GM18861 (cell line): ENCODE results near the gene CKAP5.
A peak's percentile ranks its signal among the peaks of the same experiment; 100 is the strongest.

Experiments
- ATAC-seq: cut with Tn5 transposase; IDR thresholded peaks from one replicate; pipeline ENCODE4 v1.9.1; 2021; ENCODE audit not compliant: unreplicated experiment

The CKAP5 gene

GRCh38 chr11:46845740-46846509 is at the start of gene CKAP5:
TSS of gene CKAP5 (minus strand) at chr11:46846280. CDS start at chr11:46821231, 25,049 bp downstream.
- peak; percentile 87 for ATAC-seq

GRCh38 chr11:46895821-46896220 is 49.7 kb upstream of the CKAP5 start:
- ATAC-seq, result no peak

- ATAC-seq, result no peak
These were observed 48.9 kb upstream of the CKAP5 start for GRCh38 chr11:46894961-46895360.

- no peak for ATAC-seq
These were observed 48.4 kb upstream of the CKAP5 start for GRCh38 chr11:46894506-46894905.

GRCh38 chr11:46892838-46893237 is 46.8 kb upstream of the CKAP5 start:
- ATAC-seq, result no peak

- ATAC-seq, result no peak
These were observed 46.0 kb upstream of the CKAP5 start for GRCh38 chr11:46892109-46892508.

- no peak for ATAC-seq
These were observed 44.6 kb upstream of the CKAP5 start for GRCh38 chr11:46890665-46891064.

GRCh38 chr11:46889689-46890475 is 43.8 kb upstream of the CKAP5 start:
- ATAC-seq, result no peak

GRCh38 chr11:46889251-46889650 is 43.2 kb upstream of the CKAP5 start:
- ATAC-seq, result no peak

- no peak for ATAC-seq
These were observed 42.6 kb upstream of the CKAP5 start for GRCh38 chr11:46888636-46889035.

- ATAC-seq, result no peak
These were observed 40.1 kb upstream of the CKAP5 start for GRCh38 chr11:46886211-46886610.

GRCh38 chr11:46879056-46879585 is 33.0 kb upstream of the CKAP5 start:
- ATAC-seq, result no peak

- ATAC-seq, result no peak
These were observed 31.5 kb upstream of the CKAP5 start for GRCh38 chr11:46877580-46877979.

GRCh38 chr11:46876471-46876870 is 30.4 kb upstream of the CKAP5 start:
- no peak for ATAC-seq

GRCh38 chr11:46874586-46874985 is 28.5 kb upstream of the CKAP5 start:
- no peak for ATAC-seq

GRCh38 chr11:46868912-46869311 is 22.8 kb upstream of the CKAP5 start:
- no peak for ATAC-seq

- no peak for ATAC-seq
These were observed 19.3 kb upstream of the CKAP5 start for GRCh38 chr11:46865340-46865739.

- ATAC-seq, result no peak
These were observed 14.1 kb upstream of the CKAP5 start for GRCh38 chr11:46860218-46860617.

- no peak for ATAC-seq
These were observed 13.0 kb upstream of the CKAP5 start for GRCh38 chr11:46858920-46859546.

- no peak for ATAC-seq
These were observed 11.6 kb upstream of the CKAP5 start for GRCh38 chr11:46857666-46858065.

- no peak for ATAC-seq
These were observed 10.7 kb upstream of the CKAP5 start for GRCh38 chr11:46856605-46857343.
